Suprapubic skin (tissue), 4 donors: ENCODE measurements around the gene SEMA7A.

Experiments used
- CTCF ChIP-seq, 2 donors: fragments of 200-600 bp in 1 of 2; fragments of 450-650 bp in 1 of 2; sonication (generic) in 1 of 2; IDR thresholded peaks; one replicate each; pipeline ENCODE4 v1.5.1; 2016 to 2019; ENCODE audit warnings: antibody characterized with exemption in 2 of 2, mild to moderate bottlenecking in 1 of 2, moderate library complexity in 1 of 2
- POLR2A ChIP-seq, 2 donors: fragments of 450-650 bp; IDR thresholded peaks; one replicate each; pipeline ENCODE4 v1.6.1; 2017; ENCODE audit warnings: antibody characterized with exemption in 2 of 2, mild to moderate bottlenecking in 2 of 2, moderate library complexity in 2 of 2
- POLR2AphosphoS5 ChIP-seq, 3 donors: sonication (generic); formaldehyde crosslinking; IDR thresholded peaks; one replicate each; pipeline ENCODE4 v1.6.1; 2017; ENCODE audit warnings: antibody characterized with exemption in 3 of 3

- TF ChIP-seq POLR2A (IDR thresholded peaks at IDR 0.05) (no peak), CTCF (IDR thresholded peaks at IDR 0.05) (no peak), POLR2AphosphoS5 (IDR thresholded peaks at IDR 0.05) (no peak)
Measured at GRCh38 chr15:74453925-74454763, 20.4 kb upstream of the SEMA7A start.
